ENCODE results near the gene IFI16.
A peak's percentile ranks its signal among the peaks of the same experiment; 100 is the strongest.
"Not testable (repeated sequence)": the region's sequence is repeated elsewhere in the genome, so short reads cannot be mapped to it uniquely, and the experiment has no call there.

IFI16 gene

DNA sequence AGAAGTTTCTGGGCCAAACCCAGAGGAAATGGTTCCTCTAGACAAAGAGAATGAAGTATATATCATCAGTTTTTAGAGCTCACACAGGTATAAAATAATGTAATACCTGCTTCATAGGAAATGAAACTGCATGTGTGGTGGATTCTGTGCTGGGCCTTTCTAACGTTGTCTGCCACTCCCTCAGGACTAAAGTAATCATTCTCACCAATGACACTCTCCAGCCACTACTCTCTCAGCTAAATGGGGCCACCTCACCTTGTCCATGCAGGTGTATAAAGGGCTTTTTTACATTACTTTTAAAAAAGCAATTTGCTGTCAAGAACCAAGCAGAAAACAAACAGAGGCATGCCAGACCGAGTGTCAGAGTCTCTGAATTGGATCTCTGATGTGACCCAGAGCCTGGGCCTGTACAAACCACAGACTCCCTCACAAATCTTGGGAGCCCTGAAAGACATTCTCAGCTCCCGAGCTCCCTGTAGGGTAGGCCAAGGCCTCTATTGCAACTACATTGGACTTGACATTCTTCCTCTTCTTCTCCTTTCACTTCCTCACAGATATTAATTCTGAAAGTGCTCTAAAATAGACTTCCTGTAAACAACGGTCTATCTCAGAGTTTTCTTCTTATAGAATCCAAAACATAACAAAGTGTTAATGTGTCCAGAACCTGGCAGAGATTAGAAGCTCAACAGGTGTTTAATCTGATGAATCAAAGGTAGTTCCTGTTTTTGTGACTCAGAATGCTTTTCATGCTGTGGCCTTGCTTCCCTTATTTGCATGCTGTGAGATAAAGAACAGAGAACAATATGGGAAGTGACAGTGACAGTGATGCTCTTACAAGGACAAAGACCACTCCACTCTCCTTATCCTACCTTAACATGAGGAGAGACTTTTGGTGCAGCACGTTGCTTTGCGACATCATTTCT, 58.3 kb downstream of the IFI16 start:
- DNase-seq, result no peak

DNA sequence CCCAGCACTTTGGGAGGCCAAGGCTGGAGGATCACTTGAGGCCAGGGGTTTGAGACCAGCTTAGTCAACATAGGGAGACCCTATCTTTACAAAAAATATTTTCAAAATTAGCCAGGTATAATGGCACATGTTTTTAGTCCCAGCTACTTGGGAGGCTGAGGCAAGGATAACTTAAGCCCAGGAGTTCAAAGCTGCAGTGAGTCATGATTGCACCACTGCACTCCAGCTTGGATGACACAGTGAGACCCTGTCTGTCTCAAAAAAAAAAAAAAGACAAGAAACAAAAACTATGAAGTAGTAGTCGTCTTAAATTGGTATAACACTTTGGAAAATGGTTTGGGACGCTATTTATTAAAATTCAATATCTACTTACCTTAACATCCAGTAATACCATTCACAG, 59.2 kb downstream of the IFI16 start:
- no peak for DNase-seq

DNA sequence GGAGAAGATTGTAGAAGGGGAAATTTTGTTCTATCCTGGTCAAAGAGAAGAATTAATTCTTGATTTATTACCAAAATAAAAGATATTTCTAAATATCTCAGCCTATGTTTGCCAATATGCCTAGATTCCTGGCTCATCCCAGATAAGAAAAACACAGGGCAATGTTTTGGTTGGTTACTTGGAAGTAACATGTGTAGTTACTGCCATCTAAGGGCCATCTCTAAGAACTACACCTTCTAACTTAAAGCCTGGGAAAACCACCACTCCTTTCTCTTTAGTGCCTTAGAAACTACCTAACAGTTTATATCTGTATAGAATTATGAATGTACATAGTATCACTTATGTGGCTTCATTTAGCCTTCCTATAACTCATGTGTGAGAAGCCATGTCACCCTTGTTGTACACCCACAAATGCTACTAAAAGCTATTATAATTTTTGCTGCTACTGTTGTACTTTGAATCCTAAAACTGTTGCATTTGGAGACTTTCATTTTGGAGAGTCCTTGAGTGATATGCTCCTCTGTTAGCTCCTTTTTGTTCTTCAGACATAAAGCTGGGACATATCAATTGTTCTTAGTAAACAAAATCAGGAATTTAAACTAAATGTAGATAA, 62.4 kb downstream of the IFI16 start:
- no peak for DNase-seq

DNA sequence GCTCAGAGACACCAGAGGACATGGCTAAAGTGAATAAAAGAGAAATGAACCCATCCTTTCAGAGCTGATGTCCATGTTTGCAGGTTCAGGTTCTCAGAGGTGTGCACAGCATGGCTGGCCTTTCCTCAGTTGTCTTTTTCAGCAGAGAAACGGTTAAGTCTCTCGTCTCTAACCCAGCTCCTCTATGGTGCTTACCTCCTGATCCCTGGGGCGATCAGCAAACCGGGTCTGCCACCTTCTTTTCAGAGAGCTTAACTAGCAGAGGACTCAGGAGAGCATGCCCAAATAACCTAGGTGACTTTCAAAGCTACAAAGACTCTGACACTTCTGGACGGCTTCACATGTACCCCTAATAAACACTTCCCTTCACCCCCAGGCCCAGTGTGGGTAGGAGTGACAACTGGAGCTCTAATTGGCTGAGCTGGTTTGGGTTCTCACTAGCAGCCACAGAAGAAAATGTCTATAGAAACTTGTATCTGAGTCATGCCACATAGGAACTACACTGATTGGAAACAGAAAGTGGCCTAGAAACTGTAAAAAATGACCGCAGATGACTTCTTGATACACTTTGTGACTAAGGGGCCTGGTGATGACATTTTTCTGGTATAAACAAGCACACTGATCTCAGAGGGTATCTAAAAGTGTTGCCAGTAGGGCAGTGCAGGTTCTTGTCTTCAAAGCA, 66.9 kb downstream of the IFI16 start, which contains the start of gene AIM2:
AIM2 (minus strand) TSS at position 329 of the 682 bp plus-strand sequence. CDS start 3,267 bp downstream, outside the sequence.
- peak; percentile 23 for DNase-seq

DNA sequence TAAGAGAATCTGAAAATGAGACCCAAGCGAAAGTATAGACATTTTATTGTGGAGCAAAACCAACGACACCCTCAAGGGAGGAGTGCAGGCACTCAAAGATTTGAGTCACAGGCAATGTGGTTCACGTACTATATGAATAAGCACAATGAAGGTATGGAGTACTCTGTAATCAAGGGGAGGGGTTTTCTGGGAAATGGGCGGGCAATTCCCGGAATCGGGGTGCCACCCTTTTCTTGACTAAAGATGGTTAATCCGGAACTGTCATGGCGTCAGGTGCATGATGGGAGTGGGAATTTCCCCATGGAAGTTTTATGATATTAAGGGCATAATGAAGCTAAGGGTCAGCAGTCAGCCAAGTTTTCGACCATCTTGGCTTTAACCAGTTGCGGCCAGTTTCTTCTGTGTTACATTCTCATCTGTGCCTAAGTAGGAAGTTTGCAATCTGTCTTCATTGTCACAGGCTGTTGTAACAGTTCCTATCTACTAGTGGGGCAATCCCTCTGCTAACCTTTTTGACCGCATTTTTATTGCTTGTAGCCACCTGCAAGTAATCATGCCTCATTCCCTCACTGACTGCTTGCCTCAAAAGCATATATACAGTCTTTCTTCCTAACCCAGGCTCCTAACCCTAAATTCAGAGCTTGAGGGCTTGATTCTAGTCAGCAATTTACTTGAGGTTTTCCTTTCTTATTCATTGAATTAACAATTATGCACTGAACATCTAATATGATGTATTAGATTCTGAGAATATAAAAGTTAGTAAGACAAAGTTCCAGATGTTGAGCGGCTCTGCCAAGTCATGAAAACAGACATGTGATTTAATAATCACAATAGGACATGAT, 67.6 kb downstream of the IFI16 start:
- DNase-seq, result peak; percentile 93

DNA sequence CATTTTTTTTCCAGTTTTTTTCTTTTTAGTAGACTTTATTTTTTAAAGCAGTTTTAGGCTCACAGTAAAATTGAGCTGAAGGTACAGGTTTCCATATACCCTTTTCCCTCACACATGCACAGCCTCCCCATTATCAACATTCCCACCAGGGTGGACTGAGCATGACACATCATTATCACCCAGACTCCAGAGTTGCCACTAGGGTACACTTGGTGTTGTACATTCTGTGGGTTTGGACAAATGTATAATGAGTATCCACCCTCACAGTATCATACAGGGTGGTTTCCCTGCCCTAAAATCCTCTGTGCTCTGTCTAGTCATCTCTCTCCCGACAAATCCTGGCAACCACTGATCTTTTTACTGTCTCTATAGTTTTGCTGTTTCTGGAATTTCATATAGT, 69.8 kb downstream of the IFI16 start:
- DNase-seq, result no peak

DNA sequence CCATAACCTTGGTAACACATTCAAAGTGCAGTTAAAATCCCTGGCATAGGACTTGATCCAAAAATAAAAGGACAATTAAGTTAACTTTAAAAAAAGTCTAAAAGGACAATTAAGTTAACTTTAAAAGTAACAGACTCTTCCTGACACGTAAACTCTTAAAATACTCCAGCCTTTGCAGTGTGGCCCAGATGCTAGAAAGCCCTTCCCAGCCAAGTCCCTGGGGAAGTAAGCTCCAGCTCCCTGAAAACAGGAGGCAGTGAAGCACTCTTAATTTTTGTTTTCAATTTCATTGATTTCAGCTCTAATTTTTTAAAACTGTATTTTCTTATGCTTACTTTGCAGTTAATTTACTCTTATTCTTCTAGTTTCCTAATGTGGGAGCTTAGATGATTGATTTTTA, 71.9 kb downstream of the IFI16 start:
- DNase-seq, result no peak

DNA sequence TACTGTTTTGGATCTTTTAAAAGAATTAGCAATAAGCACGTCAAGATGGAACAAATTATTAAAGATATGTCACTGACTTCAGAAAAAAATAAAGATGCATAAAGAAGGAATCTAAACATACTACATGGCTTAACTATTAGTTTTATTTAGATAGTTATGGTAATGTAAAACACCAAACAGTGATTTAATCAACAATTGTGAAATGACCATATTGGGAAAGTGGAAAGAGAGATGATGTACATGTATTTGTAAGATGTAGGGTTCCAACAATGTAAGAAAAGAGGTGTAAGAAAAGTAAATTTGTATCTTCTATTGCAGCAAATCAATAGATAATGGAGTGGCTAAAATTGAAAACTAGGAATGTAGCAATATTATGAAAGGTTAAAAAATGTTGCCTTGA, 73.3 kb downstream of the IFI16 start:
- DNase-seq, result no peak

DNA sequence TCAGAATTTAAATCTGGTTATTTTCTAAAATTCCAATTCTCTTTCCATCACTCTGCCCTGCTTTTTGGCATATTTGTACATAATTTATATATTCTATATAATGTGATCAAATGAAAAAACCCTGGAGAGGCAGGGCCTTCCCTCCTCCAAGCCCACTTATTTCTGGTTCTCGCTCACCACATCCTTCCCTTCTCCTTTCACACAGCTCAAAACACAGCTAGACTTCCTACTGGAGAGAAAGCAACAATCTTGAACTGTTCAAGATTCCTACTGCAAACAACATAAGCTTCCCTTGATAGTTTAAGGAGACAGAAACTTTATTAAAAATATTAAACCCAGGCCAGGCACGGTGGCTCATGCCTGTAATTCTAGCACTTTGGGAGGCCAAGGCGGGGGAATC, 74.4 kb downstream of the IFI16 start:
- no peak for DNase-seq

DNA sequence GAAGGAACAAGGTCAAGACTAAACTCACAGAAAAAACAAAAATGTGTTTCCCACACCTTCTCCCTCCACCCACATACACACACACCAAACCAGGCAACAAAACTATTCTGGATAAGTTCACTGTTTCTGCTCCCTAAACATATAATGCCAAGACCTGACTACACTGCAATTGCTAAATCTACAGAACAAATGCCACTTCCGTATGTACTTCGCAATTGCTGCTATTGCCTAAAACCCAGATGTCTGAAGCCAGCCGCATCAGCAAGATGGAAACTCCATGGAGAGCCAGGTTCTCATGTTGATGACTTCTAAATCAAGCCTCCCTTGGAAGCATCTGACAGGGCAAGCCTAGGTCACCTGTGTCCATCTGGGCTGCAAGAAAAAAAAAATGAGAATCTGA, 75.2 kb downstream of the IFI16 start:
- no peak for DNase-seq

DNA sequence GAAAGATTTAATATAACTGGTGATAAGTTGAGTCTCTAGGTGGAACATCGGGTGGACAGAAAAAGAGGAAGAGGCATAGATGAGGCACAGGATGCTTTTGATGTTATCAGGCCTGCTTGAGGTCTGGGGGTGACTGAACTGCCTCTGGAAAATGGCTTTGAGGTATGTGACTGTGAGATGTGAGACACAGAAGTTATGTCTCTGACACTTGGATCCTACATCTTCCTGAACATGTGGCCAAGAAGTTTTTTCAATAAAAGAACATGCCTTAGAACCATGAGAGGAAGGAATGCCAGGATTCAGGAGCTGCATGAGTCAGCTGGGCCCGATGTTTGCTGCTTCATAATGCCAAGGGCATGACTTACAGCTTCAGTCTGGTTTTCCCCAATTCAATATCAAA, 78.3 kb downstream of the IFI16 start:
- no peak for DNase-seq

DNA sequence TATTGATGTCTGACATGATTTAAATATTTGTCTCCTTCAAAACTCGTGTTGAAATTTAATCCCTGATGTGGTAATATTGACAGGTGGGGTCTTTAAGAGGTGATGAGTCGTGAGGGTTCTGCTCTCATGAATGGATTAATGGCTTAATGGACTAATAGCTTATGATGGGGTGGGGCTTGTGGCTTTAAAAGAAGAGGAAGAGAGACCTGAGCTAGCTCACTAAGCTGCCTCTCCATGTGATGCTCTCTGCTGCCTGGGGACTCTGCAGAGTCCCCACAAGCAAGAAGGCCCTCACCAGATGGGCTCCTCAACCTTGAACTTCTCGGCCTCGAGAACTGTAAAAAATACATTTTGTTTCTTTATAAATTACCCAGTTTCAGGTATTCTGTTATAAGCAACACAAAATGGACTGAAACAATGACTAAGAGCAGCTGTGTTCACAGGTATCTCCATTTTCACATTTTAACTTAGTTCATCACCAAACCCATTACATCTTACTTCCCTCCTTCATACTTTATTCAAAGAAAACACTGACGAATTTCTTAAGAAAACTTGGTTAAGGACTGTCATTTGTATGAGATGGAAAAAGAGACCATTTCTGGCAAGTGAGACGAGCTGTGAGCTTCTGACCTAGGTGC, 79.0 kb downstream of the IFI16 start:
- DNase-seq, result no peak

DNA sequence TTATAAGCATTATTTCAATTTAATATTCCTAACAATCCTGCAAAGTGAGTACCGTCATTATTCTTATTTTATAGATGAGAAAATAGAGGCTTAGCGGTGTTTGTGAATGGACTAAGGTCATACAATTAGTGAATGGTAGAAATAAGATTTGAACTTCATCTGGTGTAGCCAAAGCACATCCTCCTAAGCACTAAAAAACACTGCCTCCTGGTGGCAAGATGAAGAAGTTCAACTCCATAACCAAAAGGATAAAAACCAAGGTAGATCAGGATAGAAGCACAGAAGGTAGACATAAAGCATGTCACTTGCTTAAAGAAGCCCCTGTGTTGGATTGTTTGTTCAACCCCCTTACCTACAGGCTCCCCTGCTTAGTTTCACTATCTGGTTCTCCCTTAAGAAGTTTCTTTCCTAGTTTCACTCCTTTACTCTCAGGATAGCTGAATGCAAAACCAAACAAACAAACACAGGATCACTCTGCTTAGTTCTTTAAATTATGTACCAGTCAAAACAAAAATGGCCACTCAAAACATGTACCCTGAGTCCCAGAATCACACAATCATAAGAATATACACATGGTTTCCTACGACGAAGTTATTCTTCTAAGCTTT, 79.6 kb downstream of the IFI16 start:
- no peak for DNase-seq

DNA sequence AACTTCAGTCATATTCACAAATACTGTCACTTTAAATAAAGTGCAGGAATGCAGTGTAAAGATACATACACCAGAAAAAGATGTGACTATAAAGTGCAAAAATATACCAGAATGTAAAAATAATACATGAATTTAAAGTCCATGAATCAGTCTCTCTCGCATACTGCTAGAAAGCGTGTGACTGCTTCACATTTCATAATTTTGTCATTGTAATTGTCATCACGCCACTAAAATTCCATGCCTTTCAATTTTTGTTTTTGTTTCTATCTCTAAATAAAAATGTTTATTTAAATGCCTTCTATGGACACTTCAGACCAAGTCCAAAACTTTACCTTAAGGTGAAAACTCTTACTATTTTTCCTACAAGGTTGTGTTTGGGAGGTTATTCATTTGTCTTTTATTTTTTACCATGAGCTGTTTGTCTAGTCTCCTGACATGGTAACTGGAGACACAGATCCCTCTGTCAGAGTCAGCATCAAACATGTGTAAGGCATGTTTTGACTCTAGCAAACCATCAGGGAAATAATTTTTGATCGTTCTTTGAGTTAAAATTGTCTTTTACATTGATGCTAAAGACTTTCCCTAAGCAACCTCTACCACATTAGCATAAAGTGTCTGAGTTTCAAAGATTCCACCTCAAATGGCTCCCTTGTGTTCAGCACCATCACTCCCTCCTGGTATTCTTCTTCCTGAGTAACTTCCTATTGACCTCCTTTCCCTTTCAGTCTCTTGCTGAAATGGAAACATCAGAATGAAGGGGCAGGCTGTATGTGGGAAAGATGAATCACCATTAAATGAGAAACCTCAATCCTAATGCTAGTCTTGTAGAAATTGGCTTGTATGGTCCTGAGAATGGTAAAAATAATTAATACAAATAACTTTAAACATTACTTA, 80.8 kb downstream of the IFI16 start:
- DNase-seq, result no peak

DNA sequence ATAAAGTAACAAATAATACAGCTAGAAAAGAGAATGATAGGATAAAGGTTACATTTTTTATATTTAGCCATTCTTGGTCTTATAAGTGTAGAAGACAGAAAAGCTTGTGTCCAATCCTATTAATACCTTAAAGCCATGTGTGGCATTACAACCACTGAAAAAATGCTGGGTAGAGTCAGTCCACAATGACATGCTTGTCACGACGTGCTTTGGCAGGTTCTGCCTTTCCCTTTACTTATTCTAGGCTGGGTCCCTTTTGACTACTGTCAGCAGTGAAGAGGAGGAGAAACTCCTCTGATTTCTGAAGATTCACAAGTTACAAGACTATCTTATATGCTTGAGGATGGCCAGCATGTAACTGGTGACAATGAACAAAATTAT, 81.5 kb downstream of the IFI16 start:
- DNase-seq, result no peak

DNA sequence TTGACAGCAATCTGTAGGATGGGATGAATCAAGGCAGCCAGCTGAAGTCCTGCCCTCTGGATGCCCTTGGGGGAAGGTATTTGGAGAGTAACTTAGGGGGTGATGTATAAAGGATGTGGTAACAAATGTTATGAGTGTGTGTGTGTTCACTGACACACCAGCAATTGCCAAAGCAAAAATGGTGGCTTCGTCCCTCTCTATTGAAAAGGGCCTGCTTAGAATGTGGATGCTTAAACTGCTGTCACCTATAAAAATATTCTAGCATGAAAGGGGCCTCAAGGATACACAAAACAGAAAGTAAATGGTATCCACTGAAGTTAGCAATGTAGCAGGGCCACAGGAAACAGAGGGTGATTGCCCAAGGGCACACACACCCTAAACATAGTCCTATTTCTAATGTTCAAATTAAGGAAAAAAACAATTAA, 81.9 kb downstream of the IFI16 start:
- no peak for DNase-seq

DNA sequence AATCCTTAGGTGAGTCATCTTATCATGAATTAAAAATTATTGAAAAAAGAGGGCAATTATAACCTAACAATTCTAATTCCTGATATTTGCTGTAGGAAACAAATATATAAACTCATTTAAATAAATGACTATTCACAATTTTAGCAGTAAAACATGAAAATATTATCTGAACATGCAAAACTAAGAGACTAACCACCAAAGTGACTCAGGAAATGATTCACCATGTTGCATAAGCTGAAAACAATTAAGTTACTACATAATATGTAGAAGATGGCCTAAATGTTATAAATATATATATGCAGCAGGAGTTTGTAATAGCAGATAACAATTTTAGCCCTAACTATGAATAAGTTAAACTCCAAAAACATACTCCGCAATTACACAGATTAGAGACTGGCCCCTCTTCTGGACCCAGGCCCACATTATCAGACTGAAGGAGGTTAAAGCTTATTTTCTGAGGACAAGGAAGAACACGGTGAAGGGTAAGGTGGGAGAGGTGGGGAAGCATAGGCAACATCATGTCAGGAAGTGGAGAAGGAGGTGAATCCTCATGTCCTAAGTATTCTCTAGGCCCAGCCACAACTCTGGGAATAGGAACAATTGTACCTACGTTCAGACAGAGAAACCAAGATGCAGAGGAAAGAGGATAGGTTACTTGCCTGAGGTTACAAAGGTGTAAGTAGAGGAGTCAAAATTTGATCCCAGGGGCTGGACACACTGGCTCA, 82.5 kb downstream of the IFI16 start:
- DNase-seq, result no peak

DNA sequence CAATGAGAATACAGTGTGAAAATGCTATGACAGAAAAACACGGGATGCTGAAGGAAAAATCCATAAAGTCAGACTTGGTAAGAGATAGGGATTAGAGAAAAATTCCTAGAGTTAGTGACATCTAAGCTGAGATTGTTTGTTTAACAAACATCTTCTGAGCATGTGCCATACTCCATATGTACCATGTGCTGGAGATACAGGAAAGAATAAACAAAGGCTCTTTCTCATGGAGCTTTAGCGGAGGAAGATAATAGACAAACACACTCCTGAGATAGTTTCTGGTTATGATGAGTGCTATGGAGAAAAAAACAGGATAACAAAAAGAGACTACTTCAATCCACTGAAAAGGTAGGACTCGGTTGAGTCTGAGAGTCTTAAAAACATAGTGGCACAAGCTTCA, 88.9 kb downstream of the IFI16 start:
- DNase-seq, result no peak

DNA sequence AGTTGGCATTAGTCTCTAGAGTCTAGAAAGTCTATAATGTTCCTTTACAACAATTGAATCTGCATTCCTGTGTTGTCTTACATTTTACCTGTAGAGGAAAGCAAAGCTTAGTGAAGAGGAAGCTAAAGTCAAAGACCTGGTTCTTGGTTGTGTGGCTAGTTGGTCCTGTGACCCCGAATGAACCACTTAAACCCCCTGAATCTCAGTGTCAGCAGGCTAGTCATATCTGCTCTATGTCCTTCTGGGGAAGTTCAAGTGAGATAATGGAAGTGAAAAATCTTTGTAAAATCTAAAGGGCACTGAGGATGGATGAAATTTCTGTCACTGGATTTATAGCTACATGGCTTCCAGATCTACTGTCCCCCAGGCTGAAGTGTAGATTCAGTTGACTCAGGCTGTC, 90.9 kb downstream of the IFI16 start:
- no peak for DNase-seq

DNA sequence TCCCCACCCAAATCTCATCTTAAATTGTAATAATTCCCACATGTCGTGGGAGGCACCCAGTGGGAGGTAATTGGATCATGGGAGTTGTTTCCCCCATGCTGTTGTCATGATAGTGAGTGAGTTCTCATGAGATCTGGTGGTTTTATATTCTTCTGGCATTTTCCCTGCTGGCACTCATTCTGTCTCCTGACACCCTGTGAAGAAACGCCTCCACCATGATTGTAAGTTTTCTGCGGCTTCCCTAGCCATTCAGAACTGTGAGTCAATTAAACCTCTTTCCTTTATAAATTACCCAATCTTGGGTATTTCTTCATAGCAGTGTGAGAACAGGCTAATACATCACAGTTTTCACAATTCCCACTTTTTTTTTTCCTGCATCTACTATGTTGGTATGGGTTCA, 93.3 kb downstream of the IFI16 start:
- DNase-seq, result not testable (repeated sequence)

Measured in activated T-cell treated with anti-CD3 and anti-CD28 coated beads for 4 hours (primary cell).